ENCODE measurements around the gene HS3ST1.

Gene HS3ST1

GRCh38 chr4:11368701-11369115 is 60.0 kb downstream of the HS3ST1 start (continued):
- no peak for TF ChIP-seq TOX (CRISPR knock-in tag; IDR thresholded peaks at IDR 0.05; ENCODE audit: borderline replicate concordance)

- TF ChIP-seq CSRNP3 (CRISPR knock-in tag; IDR thresholded peaks at IDR 0.05) (no peak), ZFP3 (CRISPR knock-in tag; IDR thresholded peaks at IDR 0.05) (no peak), ZNF565 (CRISPR knock-in tag; conservative IDR thresholded peaks at IDR 0.05; ENCODE audit: low read depth) (no peak), ZNF8 (CRISPR knock-in tag; IDR thresholded peaks at IDR 0.05) (no peak), ZFP30 (CRISPR knock-in tag; IDR thresholded peaks at IDR 0.05) (no peak), TSHZ2 (CRISPR knock-in tag; IDR thresholded peaks at IDR 0.05) (no peak), CSDC2 (CRISPR knock-in tag; IDR thresholded peaks at IDR 0.05) (no peak), TOX (CRISPR knock-in tag; IDR thresholded peaks at IDR 0.05; ENCODE audit: borderline replicate concordance) (no peak), ARNTL (CRISPR knock-in tag; IDR thresholded peaks at IDR 0.05; ENCODE audit: borderline replicate concordance, low read depth) (no peak), BACH2 (CRISPR knock-in tag; IDR thresholded peaks at IDR 0.05; ENCODE audit: borderline replicate concordance) (no peak), ZNF70 (CRISPR knock-in tag; IDR thresholded peaks at IDR 0.05) (no peak), ZC3H10 (CRISPR knock-in tag; IDR thresholded peaks at IDR 0.05) (no peak), ESRRG (CRISPR knock-in tag; IDR thresholded peaks at IDR 0.05) (no peak), GLIS3 (CRISPR knock-in tag; IDR thresholded peaks at IDR 0.05) (no peak), PPARA (CRISPR knock-in tag; IDR thresholded peaks at IDR 0.05; ENCODE audit: borderline replicate concordance) (no peak), POU6F1 (CRISPR knock-in tag; IDR thresholded peaks at IDR 0.05; ENCODE audit: borderline replicate concordance, low read depth) (no peak), TCF4 (CRISPR knock-in tag; IDR thresholded peaks at IDR 0.05; ENCODE audit: borderline replicate concordance) (no peak), PATZ1 (CRISPR knock-in tag; IDR thresholded peaks at IDR 0.05; ENCODE audit: borderline replicate concordance) (no peak), ISL1 (CRISPR knock-in tag; IDR thresholded peaks at IDR 0.05) (no peak), CREB5 (CRISPR knock-in tag; IDR thresholded peaks at IDR 0.05; ENCODE audit: low read depth) (no peak)
- ATAC-seq = no peak
Measured at GRCh38 chr4:11367371-11367770, 61.3 kb downstream of the HS3ST1 start.

- no peak for ATAC-seq
- TF ChIP-seq SNAI2 (CRISPR knock-in tag; IDR thresholded peaks at IDR 0.05) = no peak
- no peak for TF ChIP-seq TCF4 (CRISPR knock-in tag; IDR thresholded peaks at IDR 0.05; ENCODE audit: borderline replicate concordance)
- no peak for TF ChIP-seq ARNTL (CRISPR knock-in tag; IDR thresholded peaks at IDR 0.05; ENCODE audit: borderline replicate concordance, low read depth)
Measured at GRCh38 chr4:11366859-11367258, 61.8 kb downstream of the HS3ST1 start.

GRCh38 chr4:11365039-11365438 is 63.7 kb downstream of the HS3ST1 start:
- TF ChIP-seq BACH2 (CRISPR knock-in tag; IDR thresholded peaks at IDR 0.05; ENCODE audit: borderline replicate concordance) = no peak
- TF ChIP-seq RARB (CRISPR knock-in tag; IDR thresholded peaks at IDR 0.05) = no peak
- no peak for TF ChIP-seq ZNF565 (CRISPR knock-in tag; conservative IDR thresholded peaks at IDR 0.05; ENCODE audit: low read depth)
- TF ChIP-seq PPARA (CRISPR knock-in tag; IDR thresholded peaks at IDR 0.05; ENCODE audit: borderline replicate concordance) = no peak
- TF ChIP-seq TCF4 (CRISPR knock-in tag; IDR thresholded peaks at IDR 0.05; ENCODE audit: borderline replicate concordance) = no peak
- no peak for TF ChIP-seq ZC3H10 (CRISPR knock-in tag; IDR thresholded peaks at IDR 0.05)
- no peak for TF ChIP-seq OSR1 (CRISPR knock-in tag; IDR thresholded peaks at IDR 0.05)
- no peak for TF ChIP-seq TOX (CRISPR knock-in tag; IDR thresholded peaks at IDR 0.05; ENCODE audit: borderline replicate concordance)
- no peak for TF ChIP-seq CSRNP3 (CRISPR knock-in tag; IDR thresholded peaks at IDR 0.05)
- TF ChIP-seq GLIS3 (CRISPR knock-in tag; IDR thresholded peaks at IDR 0.05) = no peak
- TF ChIP-seq ZNF70 (CRISPR knock-in tag; IDR thresholded peaks at IDR 0.05) = no peak
- TF ChIP-seq CREB5 (CRISPR knock-in tag; IDR thresholded peaks at IDR 0.05; ENCODE audit: low read depth) = no peak
- ATAC-seq = no peak

Measured in SK-N-SH treated with all-trans-retinoic acid at 6 μM for 48 hours (cell line).